Measurements from ENCODE around the gene TMPRSS9.

The TMPRSS9 gene

DNA sequence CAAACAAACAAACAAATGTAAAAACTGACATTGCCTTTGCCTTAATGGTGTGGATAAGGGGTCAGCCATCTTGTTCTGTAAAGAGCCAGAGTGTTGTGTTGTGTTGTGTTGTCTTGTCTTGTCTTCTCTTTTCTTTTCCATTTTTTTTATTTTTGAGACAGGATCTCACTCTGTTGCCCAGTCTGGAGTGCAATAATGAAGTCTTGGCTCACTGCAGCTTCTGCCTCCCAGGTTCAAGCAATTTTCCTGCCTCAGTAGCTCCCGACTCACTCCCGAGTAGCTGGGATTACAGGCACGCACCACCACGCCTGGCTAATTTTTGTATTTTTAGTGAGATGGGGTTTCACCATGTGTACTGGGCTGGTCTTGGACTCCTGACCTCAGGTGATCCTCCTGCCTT lies 39.5 kb downstream of the TMPRSS9 start:
- Histone ChIP-seq H3K36me3 (ENCODE audit: control insufficient read depth in 2 of 2, insufficient read depth in 1 of 2, low read length in 2 of 2) (no peaks in the 10 kb centered on the region), H3K9me3 (ENCODE audit: control insufficient read depth, insufficient read depth, low read depth, low read length) (no peaks in the 10 kb centered on the region), H3K4me1 (ENCODE audit: control insufficient read depth, insufficient read depth, low read length) (no peaks in the 10 kb centered on the region), H3K27ac (ENCODE audit: extremely low read depth, low read depth, low read length) (no peak overlapping the region), H3K4me3 (ENCODE audit: low read depth, low read length) (no peak overlapping the region)
- ChIA-PET POLR2A (no interaction called here), CTCF (interaction anchor here (0.6 kb wide), 1 partner anchor 148 kb away, joined by 12 read pairs; no protein-coding TSS in a partner anchor)
- TF ChIP-seq ZNF121 (tag by site-specific recombination; IDR thresholded peaks at IDR 0.05) (peak; percentile 57; the same call in 1 of the 2 replicates), ZNF157 (tag by site-specific recombination; IDR thresholded peaks at IDR 0.05) (no peak)

DNA sequence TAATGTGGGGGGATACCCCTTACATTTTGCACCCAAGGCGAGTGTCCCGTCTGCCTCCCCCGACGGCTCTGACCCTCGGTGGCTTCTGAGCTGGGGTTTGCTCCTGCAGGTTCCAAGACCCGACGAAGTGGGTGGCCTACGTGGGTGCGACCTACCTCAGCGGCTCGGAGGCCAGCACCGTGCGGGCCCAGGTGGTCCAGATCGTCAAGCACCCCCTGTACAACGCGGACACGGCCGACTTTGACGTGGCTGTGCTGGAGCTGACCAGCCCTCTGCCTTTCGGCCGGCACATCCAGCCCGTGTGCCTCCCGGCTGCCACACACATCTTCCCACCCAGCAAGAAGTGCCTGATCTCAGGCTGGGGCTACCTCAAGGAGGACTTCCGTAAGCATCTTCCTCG lies 48.2 kb downstream of the TMPRSS9 start:
- H3K4me3 ChIP-seq (ENCODE audit: low read depth, low read length): no peak overlapping the region
- H3K9me3 ChIP-seq (ENCODE audit: control insufficient read depth, insufficient read depth, low read depth, low read length): no peaks in the 10 kb centered on the region
- TF ChIP-seq SP7 (tag by site-specific recombination; IDR thresholded peaks at IDR 0.05): no peak
- no peak for TF ChIP-seq ZNF48 (tag by site-specific recombination; IDR thresholded peaks at IDR 0.05)
- TF ChIP-seq, protein P1, sequence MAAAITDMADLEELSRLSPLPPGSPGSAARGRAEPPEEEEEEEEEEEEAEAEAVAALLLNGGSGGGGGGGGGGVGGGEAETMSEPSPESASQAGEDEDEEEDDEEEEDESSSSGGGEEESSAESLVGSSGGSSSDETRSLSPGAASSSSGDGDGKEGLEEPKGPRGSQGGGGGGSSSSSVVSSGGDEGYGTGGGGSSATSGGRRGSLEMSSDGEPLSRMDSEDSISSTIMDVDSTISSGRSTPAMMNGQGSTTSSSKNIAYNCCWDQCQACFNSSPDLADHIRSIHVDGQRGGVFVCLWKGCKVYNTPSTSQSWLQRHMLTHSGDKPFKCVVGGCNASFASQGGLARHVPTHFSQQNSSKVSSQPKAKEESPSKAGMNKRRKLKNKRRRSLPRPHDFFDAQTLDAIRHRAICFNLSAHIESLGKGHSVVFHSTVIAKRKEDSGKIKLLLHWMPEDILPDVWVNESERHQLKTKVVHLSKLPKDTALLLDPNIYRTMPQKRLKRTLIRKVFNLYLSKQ (tag by site-specific recombination; IDR thresholded peaks at IDR 0.05; ENCODE audit: borderline replicate concordance): no peak
- TF ChIP-seq ZNF10 (tag by site-specific recombination; IDR thresholded peaks at IDR 0.05): no peak
- TF ChIP-seq OSR2 (tag by site-specific recombination; IDR thresholded peaks at IDR 0.05): no peak
- no peak for TF ChIP-seq ZSCAN23 (tag by site-specific recombination; IDR thresholded peaks at IDR 0.05)
- TF ChIP-seq ZNF792 (tag by site-specific recombination; IDR thresholded peaks at IDR 0.05): no peak
- no peak for TF ChIP-seq ZNF785 (tag by site-specific recombination; IDR thresholded peaks at IDR 0.05)
- no peak for TF ChIP-seq ZNF157 (tag by site-specific recombination; IDR thresholded peaks at IDR 0.05)
- ChIA-PET CTCF (no interaction called here), POLR2A (no interaction called here)
- no peaks in the 10 kb centered on the region; a peak in 1 of 3 replicates for H3K36me3 ChIP-seq (ENCODE audit: control insufficient read depth in 2 of 2, insufficient read depth in 1 of 2, low read length in 2 of 2)
- H3K27ac ChIP-seq (ENCODE audit: extremely low read depth, low read depth, low read length): no peak overlapping the region
- H3K4me1 ChIP-seq (ENCODE audit: control insufficient read depth, insufficient read depth, low read length): no peaks in the 10 kb centered on the region

DNA sequence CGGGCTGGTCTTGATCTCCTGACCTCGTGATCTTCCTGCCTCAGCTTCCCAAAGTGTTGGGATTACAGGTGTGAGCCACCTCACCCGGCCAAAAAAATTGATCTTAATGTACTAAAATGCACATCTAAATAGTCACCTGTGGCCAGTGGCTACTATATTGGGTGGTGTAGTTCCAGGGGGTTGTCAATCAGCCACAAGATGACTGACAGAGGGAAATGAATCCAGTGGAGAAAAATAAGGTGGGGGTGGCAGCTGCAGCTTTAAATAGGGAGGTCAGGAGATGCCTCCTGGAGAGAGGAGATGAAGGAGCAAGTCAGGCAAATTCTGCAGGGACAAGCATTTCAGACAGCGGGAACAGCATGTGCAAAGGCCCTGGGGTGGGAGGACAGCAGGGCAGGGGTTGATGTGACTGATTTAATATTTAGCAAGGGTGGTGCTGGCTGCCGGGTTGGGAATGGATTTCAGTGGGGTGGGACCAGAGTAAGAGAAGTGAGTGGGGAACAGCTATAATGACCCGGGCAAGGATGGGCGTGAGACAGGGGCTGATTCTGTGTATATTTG lies 49.4 kb downstream of the TMPRSS9 start:
- Histone ChIP-seq H3K9me3 (ENCODE audit: control insufficient read depth, insufficient read depth, low read depth, low read length) (no peaks in the 10 kb centered on the region), H3K4me3 (ENCODE audit: low read depth, low read length) (no peak overlapping the region), H3K4me1 (ENCODE audit: control insufficient read depth, insufficient read depth, low read length) (no peaks in the 10 kb centered on the region), H3K36me3 (ENCODE audit: control insufficient read depth in 2 of 2, insufficient read depth in 1 of 2, low read length in 2 of 2) (no peaks in the 10 kb centered on the region; a peak in 1 of 3 replicates), H3K27ac (ENCODE audit: extremely low read depth, low read depth, low read length) (no peak overlapping the region)
- TF ChIP-seq ZNF792 (tag by site-specific recombination; IDR thresholded peaks at IDR 0.05) (no peak), ZNF623 (tag by site-specific recombination; IDR thresholded peaks at IDR 0.05) (peak; percentile 96)
- POLR2A ChIA-PET: no interaction called here
- CTCF ChIA-PET: interaction anchor here (0.6 to 0.7 kb wide), 3 partner anchors 11 to 18 kb away, joined by 3 read pairs; no protein-coding TSS in a partner anchor

DNA sequence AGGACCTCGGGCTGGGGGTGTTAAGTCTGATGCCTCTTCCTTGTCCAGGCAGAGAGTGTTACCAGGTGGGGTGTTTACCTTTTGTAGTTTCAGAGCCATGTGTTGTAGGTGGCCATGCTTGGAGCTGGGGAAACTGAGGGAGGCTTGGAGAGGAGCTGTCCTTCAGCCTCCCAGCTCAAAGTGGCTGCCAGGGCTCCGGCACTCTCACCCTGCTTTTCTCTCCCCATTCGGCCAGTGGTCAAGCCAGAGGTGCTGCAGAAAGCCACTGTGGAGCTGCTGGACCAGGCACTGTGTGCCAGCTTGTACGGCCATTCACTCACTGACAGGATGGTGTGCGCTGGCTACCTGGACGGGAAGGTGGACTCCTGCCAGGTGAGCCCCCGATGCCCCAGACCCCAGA lies 50.0 kb downstream of the TMPRSS9 start:
- H3K4me3 ChIP-seq (ENCODE audit: low read depth, low read length): no peak overlapping the region
- H3K27ac ChIP-seq (ENCODE audit: extremely low read depth, low read depth, low read length): no peak overlapping the region
- ChIA-PET POLR2A (no interaction called here), CTCF (interaction anchor here (0.7 kb wide), 1 partner anchor 17 kb away, joined by 3 read pairs; no protein-coding TSS in a partner anchor)
- H3K36me3 ChIP-seq (ENCODE audit: control insufficient read depth in 2 of 2, insufficient read depth in 1 of 2, low read length in 2 of 2): no peaks in the 10 kb centered on the region; a peak in 1 of 3 replicates
- no peaks in the 10 kb centered on the region for H3K9me3 ChIP-seq (ENCODE audit: control insufficient read depth, insufficient read depth, low read depth, low read length)
- H3K4me1 ChIP-seq (ENCODE audit: control insufficient read depth, insufficient read depth, low read length): no peaks in the 10 kb centered on the region
- TF ChIP-seq ZNF324 (tag by site-specific recombination; IDR thresholded peaks at IDR 0.05) (no peak), ZNF350 (tag by site-specific recombination; IDR thresholded peaks at IDR 0.05) (no peak), MEIS1 (CRISPR knock-in tag; IDR thresholded peaks at IDR 0.05; ENCODE audit: borderline replicate concordance) (no peak), ZNF157 (tag by site-specific recombination; IDR thresholded peaks at IDR 0.05) (no peak), SETDB1 (IDR thresholded peaks at IDR 0.05; ENCODE audit: insufficient read length, low read length) (peak; percentile 27), YY1 (tag by site-specific recombination; IDR thresholded peaks at IDR 0.05) (no peak), ZFHX2 (tag by site-specific recombination; conservative IDR thresholded peaks at IDR 0.05) (no peak), ZNF701 (tag by site-specific recombination; IDR thresholded peaks at IDR 0.05) (no peak), KLF16 (tag by site-specific recombination; IDR thresholded peaks at IDR 0.05) (no peak), ZNF791 (tag by site-specific recombination; IDR thresholded peaks at IDR 0.05) (no peak), ZNF473 (tag by site-specific recombination; IDR thresholded peaks at IDR 0.05) (no peak), ZNF37A (tag by site-specific recombination; IDR thresholded peaks at IDR 0.05) (no peak)
- TF ChIP-seq, protein P2, sequence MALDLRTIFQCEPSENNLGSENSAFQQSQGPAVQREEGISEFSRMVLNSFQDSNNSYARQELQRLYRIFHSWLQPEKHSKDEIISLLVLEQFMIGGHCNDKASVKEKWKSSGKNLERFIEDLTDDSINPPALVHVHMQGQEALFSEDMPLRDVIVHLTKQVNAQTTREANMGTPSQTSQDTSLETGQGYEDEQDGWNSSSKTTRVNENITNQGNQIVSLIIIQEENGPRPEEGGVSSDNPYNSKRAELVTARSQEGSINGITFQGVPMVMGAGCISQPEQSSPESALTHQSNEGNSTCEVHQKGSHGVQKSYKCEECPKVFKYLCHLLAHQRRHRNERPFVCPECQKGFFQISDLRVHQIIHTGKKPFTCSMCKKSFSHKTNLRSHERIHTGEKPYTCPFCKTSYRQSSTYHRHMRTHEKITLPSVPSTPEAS (tag by site-specific recombination; IDR thresholded peaks at IDR 0.05): no peak
- TF ChIP-seq, protein P3, sequence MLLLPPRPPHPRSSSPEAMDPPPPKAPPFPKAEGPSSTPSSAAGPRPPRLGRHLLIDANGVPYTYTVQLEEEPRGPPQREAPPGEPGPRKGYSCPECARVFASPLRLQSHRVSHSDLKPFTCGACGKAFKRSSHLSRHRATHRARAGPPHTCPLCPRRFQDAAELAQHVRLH (tag by site-specific recombination; IDR thresholded peaks at IDR 0.05): peak; percentile 46; the same call in 1 of the 2 replicates
- TF ChIP-seq, protein P4, sequence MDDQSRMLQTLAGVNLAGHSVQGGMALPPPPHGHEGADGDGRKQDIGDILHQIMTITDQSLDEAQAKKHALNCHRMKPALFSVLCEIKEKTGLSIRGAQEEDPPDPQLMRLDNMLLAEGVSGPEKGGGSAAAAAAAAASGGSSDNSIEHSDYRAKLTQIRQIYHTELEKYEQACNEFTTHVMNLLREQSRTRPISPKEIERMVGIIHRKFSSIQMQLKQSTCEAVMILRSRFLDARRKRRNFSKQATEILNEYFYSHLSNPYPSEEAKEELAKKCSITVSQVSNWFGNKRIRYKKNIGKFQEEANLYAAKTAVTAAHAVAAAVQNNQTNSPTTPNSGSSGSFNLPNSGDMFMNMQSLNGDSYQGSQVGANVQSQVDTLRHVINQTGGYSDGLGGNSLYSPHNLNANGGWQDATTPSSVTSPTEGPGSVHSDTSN (CRISPR knock-in tag; IDR thresholded peaks at IDR 0.05): no peak

All from HEK293 (cell line).